Bone marrow (tissue), 2 donors: ENCODE data around the gene PLCB2.

Experiments
- DNase-seq, 2 donors: peaks; one replicate each; lab custom pipeline; 2025; lab: John Stamatoyannopoulos, UW

PLCB2 gene

GRCh38 chr15:40271685-40272484, 35.9 kb downstream of the PLCB2 start:
- DNase-seq = no peak

GRCh38 chr15:40270246-40270995, 37.3 kb downstream of the PLCB2 start:
- DNase-seq = no peak

- no peak for DNase-seq
Observed at GRCh38 chr15:40269604-40270003, 38.1 kb downstream of the PLCB2 start.

GRCh38 chr15:40267670-40268069, 40.1 kb downstream of the PLCB2 start:
- DNase-seq = no peak

- peak; percentile 15 to 88 for DNase-seq
Observed at GRCh38 chr15:40266828-40267304, 40.9 kb downstream of the PLCB2 start.

- no peak for DNase-seq
Observed at GRCh38 chr15:40265875-40266274, 41.9 kb downstream of the PLCB2 start.

- DNase-seq = no peak
Observed at GRCh38 chr15:40265355-40265754, 42.4 kb downstream of the PLCB2 start.

GRCh38 chr15:40264321-40265153, 43.2 kb downstream of the PLCB2 start:
- DNase-seq = no peak

- no peak for DNase-seq
Observed at GRCh38 chr15:40263024-40263754, 44.5 kb downstream of the PLCB2 start.

- no peak for DNase-seq
Observed at GRCh38 chr15:40259021-40259420, 48.7 kb downstream of the PLCB2 start.

GRCh38 chr15:40258544-40258943, 49.2 kb downstream of the PLCB2 start:
- no peak for DNase-seq

GRCh38 chr15:40257656-40258450, 49.9 kb downstream of the PLCB2 start:
- DNase-seq = no peak

- no peak for DNase-seq
Observed at GRCh38 chr15:40256638-40257235, 51.0 kb downstream of the PLCB2 start.

GRCh38 chr15:40255033-40255432, 52.7 kb downstream of the PLCB2 start:
- DNase-seq = no peak

- DNase-seq = no peak
Observed at GRCh38 chr15:40254452-40254851, 53.3 kb downstream of the PLCB2 start.

- no peak for DNase-seq
Observed at GRCh38 chr15:40253167-40253790, 54.5 kb downstream of the PLCB2 start.

- no peak for DNase-seq
Observed at GRCh38 chr15:40252438-40253166, 55.1 kb downstream of the PLCB2 start.

- no peak for DNase-seq
Observed at GRCh38 chr15:40252141-40252437, 55.6 kb downstream of the PLCB2 start.

- no peak for DNase-seq
Observed at GRCh38 chr15:40251486-40252140, 56.1 kb downstream of the PLCB2 start.
